HK-2 (cell line): ENCODE results near the gene ABCB8.
"Not testable (repeated sequence)": the region's sequence is repeated elsewhere in the genome, so short reads cannot be mapped to it uniquely, and the experiment has no call there.

Experiments used
- DNase-seq: peaks from one replicate; pipeline ENCODE4 v3.0.0-alpha.2; 2018; ENCODE audit not compliant: unreplicated experiment

The ABCB8 gene

GRCh38 chr7:150997817-150998216, 30.4 kb upstream of the ABCB8 start:
- no peak for DNase-seq

- no peak for DNase-seq
Observed at GRCh38 chr7:150998341-150998740, 29.9 kb upstream of the ABCB8 start.

GRCh38 chr7:150999001-150999400, 29.2 kb upstream of the ABCB8 start:
- no peak for DNase-seq

GRCh38 chr7:150999497-151000230, 28.6 kb upstream of the ABCB8 start:
- DNase-seq = no peak

GRCh38 chr7:151000897-151001495, 27.3 kb upstream of the ABCB8 start:
- no peak for DNase-seq

GRCh38 chr7:151001546-151001945, 26.7 kb upstream of the ABCB8 start:
- no peak for DNase-seq

- no peak for DNase-seq
Observed at GRCh38 chr7:151003572-151003971, 24.7 kb upstream of the ABCB8 start.

GRCh38 chr7:151005566-151005965, 22.7 kb upstream of the ABCB8 start:
- no peak for DNase-seq

GRCh38 chr7:151006590-151007300, 21.5 kb upstream of the ABCB8 start:
- no peak for DNase-seq

- DNase-seq = no peak
Observed at GRCh38 chr7:151007469-151007898, 20.8 kb upstream of the ABCB8 start.

GRCh38 chr7:151008143-151008510, 20.1 kb upstream of the ABCB8 start:
- DNase-seq = no peak

- no peak for DNase-seq
Observed at GRCh38 chr7:151008511-151009323, 19.5 kb upstream of the ABCB8 start.

- no peak for DNase-seq
Observed at GRCh38 chr7:151009327-151010036, 18.8 kb upstream of the ABCB8 start.

GRCh38 chr7:151010037-151010306, 18.3 kb upstream of the ABCB8 start:
- no peak for DNase-seq

GRCh38 chr7:151010307-151011096, 17.7 kb upstream of the ABCB8 start:
- DNase-seq = no peak

GRCh38 chr7:151011097-151011409, 17.2 kb upstream of the ABCB8 start:
- no peak for DNase-seq

GRCh38 chr7:151011616-151012015, 16.6 kb upstream of the ABCB8 start:
- DNase-seq = not testable (repeated sequence)

- no peak for DNase-seq
Observed at GRCh38 chr7:151012031-151012692, 16.1 kb upstream of the ABCB8 start.

GRCh38 chr7:151012911-151013347, 15.3 kb upstream of the ABCB8 start:
- no peak for DNase-seq

- DNase-seq = no peak
Observed at GRCh38 chr7:151013356-151013732, 14.9 kb upstream of the ABCB8 start.
